ENCODE data around the gene VPS37B.
A peak's percentile ranks its signal among the peaks of the same experiment; 100 is the strongest.
"Not testable (repeated sequence)": the region's sequence is repeated elsewhere in the genome, so short reads cannot be mapped to it uniquely, and the experiment has no call there.

Gene VPS37B

GRCh38 chr12:122880668-122881067, 15.3 kb downstream of the VPS37B start:
- DNase-seq = no peak

GRCh38 chr12:122880155-122880667, 15.7 kb downstream of the VPS37B start:
- DNase-seq = no peak

GRCh38 chr12:122878780-122879612, 16.9 kb downstream of the VPS37B start:
- DNase-seq = no peak

- DNase-seq = no peak
These were observed 19.2 kb downstream of the VPS37B start for GRCh38 chr12:122876731-122877130.

GRCh38 chr12:122876281-122876680, 19.6 kb downstream of the VPS37B start:
- DNase-seq = not testable (repeated sequence)

GRCh38 chr12:122875590-122876220, 20.2 kb downstream of the VPS37B start:
- peak; percentile 56 for DNase-seq

GRCh38 chr12:122874081-122874480, 21.8 kb downstream of the VPS37B start:
- DNase-seq = no peak

GRCh38 chr12:122873540-122873939, 22.4 kb downstream of the VPS37B start:
- DNase-seq = no peak

- no peak for DNase-seq
These were observed 23.0 kb downstream of the VPS37B start for GRCh38 chr12:122872815-122873361.

- DNase-seq = peak; percentile 64
These were observed 23.8 kb downstream of the VPS37B start for GRCh38 chr12:122871851-122872780.

- DNase-seq = no peak
These were observed 24.9 kb downstream of the VPS37B start for GRCh38 chr12:122870867-122871664.

GRCh38 chr12:122870163-122870842, 25.6 kb downstream of the VPS37B start:
- DNase-seq = no peak

GRCh38 chr12:122869207-122869973, 26.5 kb downstream of the VPS37B start:
- DNase-seq = no peak

GRCh38 chr12:122868471-122869177, 27.3 kb downstream of the VPS37B start:
- DNase-seq = no peak

GRCh38 chr12:122867691-122868461, 28.0 kb downstream of the VPS37B start:
- no peak for DNase-seq

GRCh38 chr12:122866950-122867607, 28.8 kb downstream of the VPS37B start:
- no peak for DNase-seq

- DNase-seq = no peak
These were observed 29.5 kb downstream of the VPS37B start for GRCh38 chr12:122866379-122866778.

All from activated CD4-positive, alpha-beta T cell treated with anti-CD3 and anti-CD28 coated beads, Interleukin-2, amount 50 U/mL, for 16 hours (primary cell).